ENCODE measurements around the gene MEIOC. TPM values are rescaled to one million over a fixed set of nuclear protein-coding genes. Genes with fewer than 3 reads are reported as not detected.

The MEIOC gene
- 0.06 and 0.24 TPM in 2 replicates for total RNA-seq

GRCh38 chr17:44655983-44656710 lies at the start of gene MEIOC:
TSS of gene MEIOC (plus strand) at chr17:44656468. CDS start at chr17:44656614, 146 bp downstream.

GRCh38 chr17:44689477-44690217 lies 33.4 kb downstream of the MEIOC start, which contains the start of gene CCDC43:
TSS of gene CCDC43 (minus strand) at chr17:44689776. CDS start at chr17:44689753, 23 bp downstream.

GRCh38 chr17:44708401-44709263 lies 52.4 kb downstream of the MEIOC start, which contains the start of gene DBF4B:
TSS of gene DBF4B (plus strand) at chr17:44708665. CDS start at chr17:44708821, 156 bp downstream.

Other genes with a start within 250 kb of the MEIOC start
- 14.7 and 15.0 TPM in 2 replicates for gene GPATCH8, start 153.1 kb upstream of the MEIOC start, total RNA-seq
- gene FZD2, start 99.0 kb upstream of the MEIOC start, total RNA-seq, result 19.0 and 22.6 TPM in 2 replicates
- gene CCDC43, start 33.3 kb downstream of the MEIOC start, total RNA-seq, result 15.0 and 18.5 TPM in 2 replicates
- gene DBF4B, start 52.2 kb downstream of the MEIOC start, total RNA-seq, result 1.0 and 1.4 TPM in 2 replicates
- gene ADAM11, start 102.5 kb downstream of the MEIOC start, total RNA-seq, result 0.15 and 0.25 TPM in 2 replicates
- 1.4 and 2.7 TPM in 2 replicates for gene GJC1, start 173.8 kb downstream of the MEIOC start, total RNA-seq
- gene HIGD1B, start 191.4 kb downstream of the MEIOC start, total RNA-seq, result not detected in 2 replicates
- gene EFTUD2, start 243.0 kb downstream of the MEIOC start, total RNA-seq, result 56.2 and 75.9 TPM in 2 replicates